SK-N-SH (cell line): Measurements from ENCODE around the gene MAPK12. TPM values are rescaled to one million over a fixed set of nuclear protein-coding genes. Genes with fewer than 3 reads are reported as not detected.

Experiments
- CTCF ChIA-PET: fragments of 300-600, 350-600 bp; formaldehyde crosslinking; extraction: SDS; loops from one replicate; lab custom pipeline; 2021; lab: Yijun Ruan, JAX
- POLR2A ChIA-PET: fragments of 350-600 bp; sonication (Branson Sonifier 250); formaldehyde crosslinking; extraction: SDS; loops from one replicate; lab custom pipeline; 2020; ENCODE audit warnings: antibody characterized with exemption, inconsistent platforms; lab: Yijun Ruan, JAX
- DNase-seq: peaks from one replicate; pipeline ENCODE4 v3.0.0; 2012
- H2AFZ ChIP-seq: fragments of 200-600 bp; sonication (generic); 2 replicates; pipeline ENCODE4 v1.8.1; 2016; ENCODE audit warnings: antibody characterized with exemption, mild to moderate bottlenecking, low read depth
- H3F3A ChIP-seq: fragments of 200-600 bp; sonication (generic); replicated peaks from 2 replicates; pipeline ENCODE3; 2016; ENCODE audit warnings: antibody characterized with exemption, mild to moderate bottlenecking; ENCODE audit not compliant: insufficient read depth
- H3K27ac ChIP-seq, 2 experiments: fragments of 200-500 bp in 1 of 2; fragments of 200-600 bp in 1 of 2; sonication (Bioruptor generic) in 1 of 2; sonication (generic), shearing (Covaris generic) in 1 of 2; 2 replicates each; pipeline versions ENCODE4 v1.5.1 to v1.6.1; 2014 to 2016; ENCODE audit warnings: low read depth in 2 of 2, inconsistent platforms in 1 of 2, low read length in 1 of 2, mild to moderate bottlenecking in 1 of 2, mixed read lengths in 1 of 2
- H3K27me3 ChIP-seq: fragments of 200-600 bp; sonication (generic), shearing (Covaris generic); 2 replicates; pipeline ENCODE4 v1.6.1; 2016; ENCODE audit warnings: mixed run types; ENCODE audit not compliant: insufficient read depth
- H3K36me3 ChIP-seq, 2 experiments: fragments of 200-500 bp in 1 of 2; fragments of 200-600 bp in 1 of 2; sonication (Bioruptor generic) in 1 of 2; sonication (generic) in 1 of 2; replicated peaks in 1 of 2; 2 replicates each; pipeline versions ENCODE3 to v1.5.1; 2014 to 2016; ENCODE audit warnings: low read length in 1 of 2, mild to moderate bottlenecking in 1 of 2; ENCODE audit not compliant: insufficient read depth in 2 of 2, control insufficient read depth in 1 of 2
- H3K4me1 ChIP-seq, 2 experiments: fragments of 200-500 bp in 1 of 2; fragments of 200-600 bp in 1 of 2; sonication (Bioruptor generic) in 1 of 2; sonication (generic), shearing (Covaris generic) in 1 of 2; 2 replicates each; pipeline versions ENCODE4 v1.5.1 to v1.6.1; 2014 to 2016; ENCODE audit warnings: low read depth in 1 of 2, low read length in 1 of 2, mixed run types in 1 of 2; ENCODE audit not compliant: insufficient read depth in 2 of 2, control insufficient read depth in 1 of 2
- H3K4me2 ChIP-seq: fragments of 200-600 bp; sonication (generic), shearing (Covaris generic); 2 replicates; pipeline ENCODE4 v1.6.1; 2017; ENCODE audit warnings: mixed run types
- H3K4me3 ChIP-seq, 2 experiments: fragments of 200-500 bp in 1 of 2; fragments of 200-600 bp in 1 of 2; sonication (Bioruptor generic) in 1 of 2; sonication (generic), shearing (Covaris generic) in 1 of 2; 2 replicates each; pipeline versions ENCODE4 v1.5.1 to v1.8.1; 2014 to 2016; ENCODE audit warnings: low read depth in 2 of 2, inconsistent platforms in 1 of 2, low read length in 1 of 2, mild to moderate bottlenecking in 1 of 2, mixed read lengths in 1 of 2, moderate library complexity in 1 of 2
- H3K79me2 ChIP-seq: fragments of 200-600 bp; sonication (generic); 2 replicates; pipeline ENCODE4 v1.8.1; 2017; ENCODE audit warnings: mild to moderate bottlenecking; ENCODE audit not compliant: insufficient read depth
- H3K9ac ChIP-seq: fragments of 200-600 bp; sonication (generic); 2 replicates; pipeline ENCODE4 v1.6.1; 2017; ENCODE audit warnings: mixed run types
- H3K9me2 ChIP-seq: fragments of 200-600 bp; sonication (generic); 2 replicates; pipeline ENCODE4 v1.6.1; 2017; ENCODE audit warnings: mixed run types
- H3K9me3 ChIP-seq: fragments of 200-600 bp; sonication (generic); 2 replicates; pipeline ENCODE4 v1.6.1; 2017; ENCODE audit warnings: mixed run types, mild to moderate bottlenecking, moderate library complexity
- H4K20me1 ChIP-seq: fragments of 200-600 bp; sonication (generic); 2 replicates; pipeline ENCODE4 v1.6.1; 2017; ENCODE audit warnings: mild to moderate bottlenecking, mixed run types; ENCODE audit not compliant: insufficient read depth
- EP300 ChIP-seq, 2 experiments: IDR thresholded peaks; 2 replicates each; pipeline versions ENCODE4 v1.4.0 to v1.6.1; 2012; ENCODE audit warnings: borderline replicate concordance in 1 of 2, low read depth in 1 of 2, low read length in 1 of 2
- FOXM1 ChIP-seq: IDR thresholded peaks from 2 replicates; pipeline ENCODE4 v1.4.0; 2012; ENCODE audit warnings: low read depth, mild to moderate bottlenecking
- GABPA ChIP-seq: IDR thresholded peaks from 2 replicates; pipeline ENCODE4 v1.4.0; 2012; ENCODE audit warnings: low read depth, mild to moderate bottlenecking
- JUND ChIP-seq: IDR thresholded peaks from 2 replicates; pipeline ENCODE4 v1.4.0; 2012
- NFIC ChIP-seq: IDR thresholded peaks from 2 replicates; pipeline ENCODE4 v1.4.0; 2012; ENCODE audit warnings: borderline replicate concordance
- PBX3 ChIP-seq: IDR thresholded peaks from 2 replicates; pipeline ENCODE4; 2012
- RXRA ChIP-seq: IDR thresholded peaks from 2 replicates; pipeline ENCODE4 v1.4.0; 2012; ENCODE audit warnings: low read depth, mild to moderate bottlenecking, borderline replicate concordance
- SMC3 ChIP-seq: IDR thresholded peaks from 2 replicates; pipeline ENCODE4 v1.6.1; 2012; ENCODE audit warnings: low read depth, low read length, improper control_type of control experiment
- TCF12 ChIP-seq: IDR thresholded peaks from 2 replicates; pipeline ENCODE4 v1.4.0; 2012
- TEAD4 ChIP-seq: IDR thresholded peaks from 2 replicates; pipeline ENCODE4 v1.4.0; 2012; ENCODE audit warnings: mild to moderate bottlenecking, borderline replicate concordance; ENCODE audit not compliant: insufficient read depth
- YY1 ChIP-seq: IDR thresholded peaks from 2 replicates; pipeline ENCODE4 v1.4.0; 2012; ENCODE audit warnings: low read depth, mild to moderate bottlenecking
- ZBTB33 ChIP-seq: IDR thresholded peaks from 2 replicates; pipeline ENCODE4 v1.4.0; 2012; ENCODE audit warnings: low read depth, borderline replicate concordance
- WGBS: methylation state at CpG from one replicate; pipeline ENCODE4 v1.1.6; 2017; ENCODE audit warnings: low lambda C conversion rate; 5-methylcytosine and 5-hydroxymethylcytosine counted together
- polyA plus RNA-seq, 3 experiments: library from polyadenylated mRNA; depleted of rRNA; stranded (reverse); fragments of >200 nt; gene quantifications; 2 replicates each; pipeline ENCODE4 v1.2.3, GENCODE V29; 2012
- TF ChIP-seq, protein P1 (sequence below): IDR thresholded peaks from 2 replicates; pipeline ENCODE4 v1.6.1; 2012; ENCODE audit warnings: mild to moderate bottlenecking, low read depth, low read length, moderate library complexity

The MAPK12 gene
- polyA plus RNA-seq, 1 of the 3 experiments (the other 2 are of a cell fraction) = 118 TPM

GRCh38 chr22:50269573-50269969, 8.1 kb upstream of the MAPK12 start:
- peak; percentile 68 for DNase-seq
- H3K4me1 ChIP-seq = peaks cover 7 to 23% of the 10 kb centered on the region in 2 experiments; a peak in 2 of 4 replicates
- H3K9ac ChIP-seq = peak overlapping the region; percentile 70
- no peaks in the 10 kb centered on the region for H3K9me3 ChIP-seq
- no peak for TF ChIP-seq ZBTB33
- no peaks in the 10 kb centered on the region for H3K79me2 ChIP-seq
- peak overlapping the region; percentile 60 to 73 for H3K4me3 ChIP-seq
- no peaks in the 10 kb centered on the region for H3K9me2 ChIP-seq
- H3K27ac ChIP-seq = peak overlapping the region in 1 of 2 experiments; percentile 85; a peak in 2 of 4 replicates
- ChIA-PET POLR2A (interaction anchor here (1.0 kb wide), 1 partner anchor 18 kb away, joined by 4 read pairs; the partner anchor contains the start of gene HDAC10), CTCF (interaction anchor here (11.4 kb wide), 1 partner anchor 18 kb away, joined by 72 read pairs; the partner anchor contains the start of gene HDAC10)
- H3K36me3 ChIP-seq = peaks cover 0 to 14% of the 10 kb centered on the region in 2 experiments
- no peaks in the 10 kb centered on the region for H3K27me3 ChIP-seq
- peak overlapping the region; percentile 92 for H3K4me2 ChIP-seq
- H4K20me1 ChIP-seq = peaks cover 15% of the 10 kb centered on the region; the same call in 1 of the 2 replicates
- H3F3A ChIP-seq = peaks cover 25% of the 10 kb centered on the region
- no CpG with 5 or more reads among the region's 18 CpGs for WGBS
- no peak overlapping the region for H2AFZ ChIP-seq

- peak overlapping the region; percentile 92; the same call in 1 of the 2 replicates for H3K4me2 ChIP-seq
- CTCF ChIA-PET = interaction anchor here (0.7 to 11.4 kb wide), 2 partner anchors 17 to 74 kb away, joined by 4 to 72 read pairs; partner anchors contain the start of gene HDAC10
- POLR2A ChIA-PET = no interaction called here
Measured at GRCh38 chr22:50268655-50269113, 7.2 kb upstream of the MAPK12 start.

GRCh38 chr22:50267591-50268390, 6.3 kb upstream of the MAPK12 start:
- H3K27me3 ChIP-seq = no peaks in the 10 kb centered on the region
- H4K20me1 ChIP-seq = 0 out of 2 replicates have a peak, but pooled peaks cover 5% of the 10 kb centered on the region
- no peaks in the 10 kb centered on the region for H3K9me3 ChIP-seq
- H3K4me3 ChIP-seq = no peak overlapping the region
- H3K4me1 ChIP-seq = peaks cover 12 to 25% of the 10 kb centered on the region in 2 experiments; a peak in 2 of 4 replicates
- H3K4me2 ChIP-seq = no peak overlapping the region
- H3F3A ChIP-seq = peaks cover 13% of the 10 kb centered on the region
- no peak overlapping the region for H2AFZ ChIP-seq
- no peaks in the 10 kb centered on the region for H3K9me2 ChIP-seq
- ChIA-PET CTCF (interaction anchor here (0.6 to 11.4 kb wide), 3 partner anchors 8 to 59 kb away, joined by 3 to 72 read pairs (median 3); partner anchors contain the start of gene HDAC10), POLR2A (no interaction called here)
- peaks cover 0 to 9% of the 10 kb centered on the region in 2 experiments for H3K36me3 ChIP-seq
- H3K79me2 ChIP-seq = no peaks in the 10 kb centered on the region
- no peak overlapping the region for H3K9ac ChIP-seq
- 95% methylated on average over 53 of the region's 75 CpGs for WGBS
- DNase-seq = peak; percentile 68
- no peak overlapping the region for H3K27ac ChIP-seq
- TF ChIP-seq JUND (no peak), TEAD4 (no peak), TCF12 (no peak), EP300 (IDR thresholded peaks at IDR 0.05; ENCODE audit: borderline replicate concordance in 1 of 2, low read depth in 1 of 2, low read length in 1 of 2) (no peak), NFIC (no peak), YY1 (no peak), PBX3 (no peak), GABPA (no peak)
- TF ChIP-seq, protein P1, sequence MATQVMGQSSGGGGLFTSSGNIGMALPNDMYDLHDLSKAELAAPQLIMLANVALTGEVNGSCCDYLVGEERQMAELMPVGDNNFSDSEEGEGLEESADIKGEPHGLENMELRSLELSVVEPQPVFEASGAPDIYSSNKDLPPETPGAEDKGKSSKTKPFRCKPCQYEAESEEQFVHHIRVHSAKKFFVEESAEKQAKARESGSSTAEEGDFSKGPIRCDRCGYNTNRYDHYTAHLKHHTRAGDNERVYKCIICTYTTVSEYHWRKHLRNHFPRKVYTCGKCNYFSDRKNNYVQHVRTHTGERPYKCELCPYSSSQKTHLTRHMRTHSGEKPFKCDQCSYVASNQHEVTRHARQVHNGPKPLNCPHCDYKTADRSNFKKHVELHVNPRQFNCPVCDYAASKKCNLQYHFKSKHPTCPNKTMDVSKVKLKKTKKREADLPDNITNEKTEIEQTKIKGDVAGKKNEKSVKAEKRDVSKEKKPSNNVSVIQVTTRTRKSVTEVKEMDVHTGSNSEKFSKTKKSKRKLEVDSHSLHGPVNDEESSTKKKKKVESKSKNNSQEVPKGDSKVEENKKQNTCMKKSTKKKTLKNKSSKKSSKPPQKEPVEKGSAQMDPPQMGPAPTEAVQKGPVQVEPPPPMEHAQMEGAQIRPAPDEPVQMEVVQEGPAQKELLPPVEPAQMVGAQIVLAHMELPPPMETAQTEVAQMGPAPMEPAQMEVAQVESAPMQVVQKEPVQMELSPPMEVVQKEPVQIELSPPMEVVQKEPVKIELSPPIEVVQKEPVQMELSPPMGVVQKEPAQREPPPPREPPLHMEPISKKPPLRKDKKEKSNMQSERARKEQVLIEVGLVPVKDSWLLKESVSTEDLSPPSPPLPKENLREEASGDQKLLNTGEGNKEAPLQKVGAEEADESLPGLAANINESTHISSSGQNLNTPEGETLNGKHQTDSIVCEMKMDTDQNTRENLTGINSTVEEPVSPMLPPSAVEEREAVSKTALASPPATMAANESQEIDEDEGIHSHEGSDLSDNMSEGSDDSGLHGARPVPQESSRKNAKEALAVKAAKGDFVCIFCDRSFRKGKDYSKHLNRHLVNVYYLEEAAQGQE = no peak

More at GRCh38 chr22:50268655-50269113, 7.2 kb upstream of the MAPK12 start:
- Histone ChIP-seq H3K9me3 (no peaks in the 10 kb centered on the region), H3K4me3 (0 out of 4 replicates have a peak overlapping the region, but pooled peaks of 1 of the 2 experiments have one; percentile 60), H3K27ac (no peak overlapping the region; a peak in 1 of 4 replicates), H3K36me3 (peaks cover 0 to 9% of the 10 kb centered on the region in 2 experiments), H3K79me2 (no peaks in the 10 kb centered on the region), H3F3A (peaks cover 18% of the 10 kb centered on the region), H3K27me3 (no peaks in the 10 kb centered on the region)
- TF ChIP-seq RXRA (no peak), FOXM1 (no peak), SMC3 (no peak), TCF12 (no peak), NFIC (no peak)
- TF ChIP-seq, all 33 proteins: peak for 0
- Histone ChIP-seq H3K4me1 (peaks cover 7 to 19% of the 10 kb centered on the region in 2 experiments; a peak in 2 of 4 replicates), H4K20me1 (peaks cover 8% of the 10 kb centered on the region; the same call in 1 of the 2 replicates), H2AFZ (no peak overlapping the region), H3K9me2 (no peaks in the 10 kb centered on the region), H3K9ac (no peak overlapping the region)
- 80% methylated on average over 6 of the region's 9 CpGs for WGBS
- DNase-seq = no peak
